Cerebellar nuclear complex (tissue), 1 donor: Measurements from ENCODE around the gene SARM1.

Experiments used
- DNase-seq, 2 experiments: peaks; one replicate each; lab custom pipeline; 2025; lab: John Stamatoyannopoulos, UW

Gene SARM1

DNA sequence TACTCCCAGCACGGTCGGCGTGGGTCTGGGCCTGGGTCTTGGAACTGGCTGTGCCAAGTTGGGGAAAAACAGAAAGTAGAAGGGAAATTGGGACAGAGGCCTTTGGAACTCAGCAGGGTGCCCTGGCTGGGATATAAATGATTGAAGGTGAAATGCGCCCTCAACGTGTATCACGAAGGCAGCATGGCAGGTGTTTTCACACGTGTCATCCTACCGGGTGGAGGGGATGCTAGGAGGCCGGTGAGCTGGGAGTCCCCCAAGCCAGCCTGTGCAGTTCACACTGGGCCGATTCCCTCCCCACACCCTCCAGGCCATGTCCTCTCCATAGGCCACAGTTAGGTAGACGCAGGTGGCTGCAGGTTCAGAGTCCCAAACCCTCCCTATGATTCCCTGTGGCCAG is 30.0 kb upstream of the SARM1 start:
- no peak for DNase-seq

GRCh38 chr17:28342313-28342712 is 29.2 kb upstream of the SARM1 start:
- no peak for DNase-seq

- no peak for DNase-seq
Observed at GRCh38 chr17:28343491-28343932, 28.0 kb upstream of the SARM1 start.

GRCh38 chr17:28344011-28344410 is 27.5 kb upstream of the SARM1 start:
- DNase-seq = no peak

DNA sequence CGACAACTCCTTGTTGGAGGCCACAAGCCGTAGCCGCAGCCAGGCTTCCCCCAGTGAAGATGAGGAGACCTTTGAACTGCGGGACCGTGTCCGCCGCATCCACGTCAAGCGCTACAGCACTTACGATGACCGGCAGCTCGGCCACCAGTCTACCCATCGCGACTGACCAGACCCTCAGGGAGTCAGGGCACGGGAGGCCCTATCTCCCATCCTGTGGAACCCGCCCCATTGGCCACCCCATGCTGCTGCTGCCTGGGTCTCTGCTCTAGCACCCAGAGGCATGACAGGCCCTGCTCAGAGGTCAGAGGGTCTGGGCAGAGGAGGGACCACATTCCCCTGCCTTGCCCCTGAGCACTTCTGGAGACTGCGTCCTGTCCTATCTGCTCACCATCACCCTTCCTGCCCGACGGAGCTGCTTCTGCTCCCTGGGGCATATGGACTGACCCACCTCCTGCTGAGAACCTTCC is 27.0 kb upstream of the SARM1 start:
- no peak for DNase-seq

- no peak for DNase-seq
Observed at GRCh38 chr17:28345419-28346198, 25.9 kb upstream of the SARM1 start.

- DNase-seq = no peak
Observed at GRCh38 chr17:28346199-28346580, 25.3 kb upstream of the SARM1 start.

DNA sequence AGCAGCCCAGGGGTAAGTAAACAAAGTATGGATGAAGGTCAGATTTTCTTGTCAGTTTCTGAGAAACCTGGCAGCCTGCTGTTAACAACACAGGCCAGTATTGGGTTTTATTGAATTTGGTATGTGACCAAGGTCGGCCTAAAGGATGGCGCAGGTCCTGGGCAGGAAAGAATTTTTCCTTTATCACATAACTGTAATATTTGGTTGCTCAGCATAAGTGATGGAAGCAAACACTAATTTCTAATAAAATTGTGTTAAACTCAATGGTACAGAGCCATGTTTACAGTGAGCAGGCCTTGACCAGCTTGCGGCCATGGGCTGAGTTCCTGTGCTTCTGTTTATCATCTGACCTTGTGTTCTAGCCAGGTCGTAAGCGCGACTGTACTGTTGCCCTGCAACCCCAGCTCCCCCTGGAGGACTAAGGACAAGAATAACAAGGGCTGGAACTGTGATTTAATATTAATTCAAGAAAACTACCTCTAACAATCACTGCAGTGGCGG is 24.7 kb upstream of the SARM1 start:
- no peak for DNase-seq

DNA sequence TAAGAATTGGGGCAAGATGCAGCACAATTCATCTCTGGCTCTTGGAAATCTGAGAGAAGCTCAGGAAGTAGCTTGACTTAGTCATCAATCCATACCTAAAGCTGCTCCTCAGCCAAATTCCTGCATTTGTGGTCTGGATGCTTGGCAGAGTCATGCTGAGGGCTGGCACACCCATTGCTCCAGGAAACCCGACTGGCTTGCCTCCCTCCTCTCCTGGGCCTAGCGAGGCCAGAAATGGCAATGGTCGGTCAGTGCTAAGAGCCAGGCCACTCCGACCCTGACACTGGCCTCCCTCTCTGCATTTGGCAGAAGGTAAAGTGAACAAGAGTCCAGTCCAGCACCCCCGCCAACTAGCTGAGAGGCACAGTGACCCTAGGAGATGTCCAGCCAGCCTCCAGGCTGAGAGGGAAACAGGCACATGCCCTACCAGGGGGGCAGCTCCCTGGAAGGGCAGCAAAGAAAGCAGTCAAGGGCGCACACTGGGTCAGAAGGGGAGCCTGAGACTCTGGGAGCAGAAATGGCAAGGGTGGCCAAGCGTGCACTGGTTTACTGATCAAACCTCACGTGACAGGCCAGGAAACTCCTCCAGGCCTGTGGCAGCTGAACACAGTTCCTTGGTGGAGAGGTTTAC is 24.1 kb upstream of the SARM1 start:
- DNase-seq = no peak

GRCh38 chr17:28348979-28349378 is 22.5 kb upstream of the SARM1 start:
- DNase-seq = no peak

GRCh38 chr17:28350271-28350670 is 21.2 kb upstream of the SARM1 start:
- DNase-seq = no peak

- peak; percentile 38 to 55 for DNase-seq
Observed at GRCh38 chr17:28357061-28357900, 14.2 kb upstream of the SARM1 start, which contains the start of gene POLDIP2. Gene POLDIP2, minus strand, starts transcription at chr17:28357527. Its CDS starts 79 bp downstream, at chr17:28357448.

GRCh38 chr17:28357901-28358197 is 13.6 kb upstream of the SARM1 start:
- DNase-seq = no peak

- DNase-seq = no peak
Observed at GRCh38 chr17:28363186-28363585, 8.3 kb upstream of the SARM1 start.

DNA sequence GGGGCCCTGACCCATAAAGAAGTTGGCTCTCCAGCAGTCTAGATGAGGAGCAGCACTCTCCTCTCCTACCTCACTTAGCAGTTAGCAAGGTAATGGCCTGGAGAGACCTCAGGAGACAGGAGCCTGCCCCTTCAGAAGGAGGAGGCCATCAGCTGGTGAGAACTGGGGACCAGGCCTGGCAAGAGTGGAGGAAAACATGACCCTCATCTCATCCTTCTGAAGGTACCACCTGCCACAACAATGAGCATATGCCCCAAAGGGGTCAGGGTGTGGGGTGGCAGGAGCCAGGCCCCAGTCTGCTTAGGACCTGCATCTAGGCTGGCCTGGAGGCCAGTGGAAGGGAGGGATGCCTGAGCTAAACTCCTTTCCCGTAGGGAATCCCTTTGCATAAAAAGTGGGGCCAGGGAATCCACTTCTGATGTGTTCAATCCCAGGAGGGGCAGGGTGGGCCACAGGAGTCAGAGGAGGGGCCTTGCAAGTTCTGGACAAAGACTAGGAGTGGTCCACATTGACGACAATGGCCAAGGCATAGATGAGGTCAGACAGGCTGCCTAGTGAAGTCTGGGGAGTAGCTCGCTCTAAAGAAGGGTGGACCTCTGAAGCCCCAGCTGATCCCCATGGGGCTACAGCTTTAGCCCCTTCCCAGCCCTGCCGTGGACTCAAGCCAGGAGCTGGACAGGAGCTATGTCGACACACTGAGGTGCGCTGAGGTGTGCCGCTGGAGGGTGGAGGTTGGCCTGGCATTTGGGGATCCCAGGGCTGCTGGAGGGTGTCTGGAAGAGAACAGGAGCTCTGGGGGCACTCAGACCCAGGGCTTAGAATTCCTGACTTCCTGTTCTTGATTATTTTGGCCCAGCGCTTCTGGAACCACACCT is 7.5 kb upstream of the SARM1 start:
- DNase-seq = no peak

- no peak for DNase-seq
Observed at GRCh38 chr17:28364665-28365363, 6.7 kb upstream of the SARM1 start, which contains the start of gene SEBOX. Gene SEBOX, minus strand, starts transcription at chr17:28365199. Its CDS starts 48 bp downstream, at chr17:28365151.

GRCh38 chr17:28365487-28365886 is 6.0 kb upstream of the SARM1 start:
- DNase-seq = no peak

DNA sequence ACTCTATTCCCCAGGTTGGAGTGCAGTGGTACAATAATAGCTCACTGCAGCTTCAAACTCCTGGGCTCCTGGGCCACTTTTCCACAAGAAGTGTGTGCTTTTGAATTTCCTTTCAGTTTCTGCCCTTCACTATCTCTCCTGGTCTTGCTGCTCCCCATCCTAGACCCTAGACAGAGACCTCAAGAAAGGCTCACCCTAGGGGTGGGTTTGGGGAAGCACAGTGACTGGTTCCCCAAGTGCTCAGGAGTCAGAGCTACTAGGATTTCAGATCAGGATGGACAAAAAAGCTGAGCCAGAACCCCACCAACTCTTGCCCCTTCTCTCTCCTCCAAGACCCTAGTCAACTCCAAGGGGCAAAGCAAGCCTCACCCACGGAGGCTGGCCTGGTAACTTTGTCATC is 4.9 kb upstream of the SARM1 start:
- no peak for DNase-seq

DNA sequence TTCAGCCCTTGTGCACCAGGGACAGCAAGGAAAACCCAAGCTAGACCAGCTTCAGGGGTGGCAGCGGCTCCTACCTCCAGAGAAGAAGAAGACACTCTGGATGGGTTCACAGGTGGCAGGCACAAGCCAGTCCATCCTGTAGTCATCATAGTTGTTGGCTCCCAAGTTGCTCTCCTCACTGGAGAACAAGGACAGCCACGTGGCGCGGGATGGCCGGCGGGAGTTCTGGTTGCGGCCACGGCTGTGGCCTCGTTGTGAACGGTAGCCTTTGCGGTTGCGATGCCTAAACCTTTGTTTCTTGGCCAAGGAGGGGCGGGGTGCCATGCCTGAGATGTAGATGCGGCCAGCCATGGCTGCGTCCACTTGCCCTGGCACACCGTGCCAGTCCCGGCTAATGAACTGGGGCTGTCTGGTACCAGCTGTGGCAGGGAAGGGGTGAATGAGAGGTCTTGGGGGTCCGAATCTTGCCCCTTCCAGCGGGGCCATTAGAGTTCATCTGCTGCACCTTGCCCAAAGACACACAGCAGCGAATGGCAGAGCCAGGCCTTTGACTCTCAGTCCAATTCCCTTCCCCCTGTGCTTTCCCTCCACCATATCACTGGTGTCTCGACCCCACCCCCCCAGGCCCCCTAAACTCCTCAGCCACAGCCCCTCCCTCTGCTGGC is 3.7 kb upstream of the SARM1 start:
- no peak for DNase-seq

DNA sequence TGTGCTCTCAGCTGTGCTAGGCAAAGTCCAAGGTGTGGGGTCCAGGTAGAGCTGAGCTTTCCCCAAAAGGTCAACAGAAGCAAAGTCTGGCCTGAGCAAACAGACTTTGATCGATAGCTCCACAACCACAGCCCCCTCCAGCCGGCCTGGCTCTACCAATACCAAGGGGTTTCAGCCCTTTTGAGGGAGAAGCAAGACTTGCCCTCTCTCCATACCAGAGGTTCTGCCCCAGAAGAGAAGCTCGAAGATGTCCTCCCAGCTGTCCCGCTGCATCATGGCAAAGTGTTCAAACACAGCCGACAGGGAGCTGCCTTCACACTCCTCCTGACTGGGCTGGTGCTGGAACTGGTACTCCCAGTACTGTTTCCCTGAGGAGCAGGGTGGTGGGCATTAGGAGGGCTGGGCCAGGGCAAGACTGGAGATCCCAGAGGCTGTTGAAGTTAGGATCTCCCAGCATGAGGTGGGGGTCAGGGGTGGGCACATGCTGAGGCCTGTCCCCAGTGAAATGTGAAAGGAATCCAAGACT is 3.1 kb upstream of the SARM1 start:
- no peak for DNase-seq
